ENCODE measurements around the gene E2F1.
"Not testable (repeated sequence)": the region's sequence is repeated elsewhere in the genome, so short reads cannot be mapped to it uniquely, and the experiment has no call there.

E2F1 gene

DNA sequence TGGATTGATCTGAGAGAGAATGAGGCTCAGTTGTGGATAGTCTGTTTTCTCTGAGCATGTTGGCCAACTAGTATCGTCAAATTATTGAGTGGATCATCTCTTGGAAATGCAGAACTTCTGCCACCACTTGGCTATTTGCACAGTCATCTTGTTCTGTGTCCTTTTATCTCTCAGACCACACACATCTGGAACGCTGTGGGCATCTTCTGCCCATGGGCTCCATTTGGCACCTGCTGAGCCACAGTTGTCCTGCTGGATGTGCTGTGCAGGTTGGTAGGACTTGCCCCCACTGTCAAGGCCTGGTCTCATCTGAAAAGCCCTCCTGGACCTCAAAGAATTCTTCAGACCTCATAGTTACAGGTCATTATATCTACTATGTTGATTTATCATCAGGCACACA is 40.8 kb downstream of the E2F1 start:
- no peak for DNase-seq (ENCODE audit: low spot score)
- TF ChIP-seq, protein P1, sequence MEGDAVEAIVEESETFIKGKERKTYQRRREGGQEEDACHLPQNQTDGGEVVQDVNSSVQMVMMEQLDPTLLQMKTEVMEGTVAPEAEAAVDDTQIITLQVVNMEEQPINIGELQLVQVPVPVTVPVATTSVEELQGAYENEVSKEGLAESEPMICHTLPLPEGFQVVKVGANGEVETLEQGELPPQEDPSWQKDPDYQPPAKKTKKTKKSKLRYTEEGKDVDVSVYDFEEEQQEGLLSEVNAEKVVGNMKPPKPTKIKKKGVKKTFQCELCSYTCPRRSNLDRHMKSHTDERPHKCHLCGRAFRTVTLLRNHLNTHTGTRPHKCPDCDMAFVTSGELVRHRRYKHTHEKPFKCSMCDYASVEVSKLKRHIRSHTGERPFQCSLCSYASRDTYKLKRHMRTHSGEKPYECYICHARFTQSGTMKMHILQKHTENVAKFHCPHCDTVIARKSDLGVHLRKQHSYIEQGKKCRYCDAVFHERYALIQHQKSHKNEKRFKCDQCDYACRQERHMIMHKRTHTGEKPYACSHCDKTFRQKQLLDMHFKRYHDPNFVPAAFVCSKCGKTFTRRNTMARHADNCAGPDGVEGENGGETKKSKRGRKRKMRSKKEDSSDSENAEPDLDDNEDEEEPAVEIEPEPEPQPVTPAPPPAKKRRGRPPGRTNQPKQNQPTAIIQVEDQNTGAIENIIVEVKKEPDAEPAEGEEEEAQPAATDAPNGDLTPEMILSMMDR (conservative IDR thresholded peaks at IDR 0.05; ENCODE audit: low read depth), result no peak
- H3K27ac ChIP-seq, result no peak overlapping the region
- POLR2A ChIA-PET (ENCODE audit: low non-redundant PET), result no interaction called here
- CTCF ChIA-PET, result no interaction called here

DNA sequence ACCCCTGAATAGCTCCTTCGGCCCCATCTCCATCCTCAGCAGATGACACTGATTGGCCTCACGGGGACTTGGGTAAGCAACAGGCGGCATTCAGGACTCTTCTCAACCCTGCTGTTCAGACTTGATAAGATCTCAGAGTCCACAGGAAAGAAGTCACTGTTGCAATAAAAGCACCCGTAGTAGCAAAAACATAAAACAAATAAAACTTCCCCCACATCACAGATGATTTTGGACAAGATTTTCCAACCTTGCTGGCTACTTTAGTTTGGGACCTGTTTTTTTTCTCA is 41.2 kb downstream of the E2F1 start:
- TF ChIP-seq, protein P1 (conservative IDR thresholded peaks at IDR 0.05; ENCODE audit: low read depth), result no peak
- no peak overlapping the region for H3K27ac ChIP-seq
- no peak for DNase-seq (ENCODE audit: low spot score)
- POLR2A ChIA-PET (ENCODE audit: low non-redundant PET), result no interaction called here
- CTCF ChIA-PET, result interaction anchor here (0.6 to 1.3 kb wide), 2 partner anchors 9 to 12 kb away, joined by 3 to 4 read pairs; no protein-coding TSS in a partner anchor

DNA sequence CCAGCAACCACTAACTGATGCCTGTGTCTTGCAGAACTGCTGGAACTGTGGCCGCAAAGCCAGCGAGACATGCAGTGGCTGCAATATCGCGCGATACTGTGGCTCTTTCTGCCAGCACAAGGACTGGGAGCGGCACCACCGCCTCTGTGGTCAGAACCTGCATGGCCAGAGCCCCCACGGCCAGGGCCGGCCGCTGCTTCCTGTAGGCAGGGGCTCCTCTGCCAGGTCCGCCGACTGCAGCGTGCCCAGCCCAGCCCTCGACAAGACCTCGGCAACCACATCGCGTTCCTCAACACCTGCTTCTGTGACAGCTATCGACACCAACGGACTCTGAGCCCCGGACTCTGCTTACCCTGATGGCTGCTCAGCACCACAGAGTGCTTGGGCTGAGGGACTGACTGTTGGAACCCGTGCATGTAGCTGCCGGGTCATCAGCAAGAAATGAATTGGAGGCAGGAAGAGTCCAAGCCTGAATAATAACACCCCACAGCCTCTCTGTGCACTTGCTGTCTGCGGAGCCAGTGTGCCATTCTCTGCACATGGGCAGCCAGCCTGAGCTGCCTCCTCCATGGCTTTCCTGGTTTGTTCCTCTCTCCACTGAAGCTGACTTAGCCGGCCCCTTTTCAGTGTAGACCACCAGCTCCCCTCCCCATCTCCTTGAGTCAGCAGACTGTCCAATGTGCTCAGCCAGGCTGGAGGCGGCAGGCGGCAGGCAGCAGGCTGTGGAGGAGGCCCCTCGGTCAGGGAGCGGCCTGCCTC is 41.7 kb downstream of the E2F1 start:
- TF ChIP-seq, protein P1 (conservative IDR thresholded peaks at IDR 0.05; ENCODE audit: low read depth), result no peak
- DNase-seq (ENCODE audit: low spot score), result no peak
- CTCF ChIA-PET, result interaction anchor here (0.6 to 1.3 kb wide), 2 partner anchors 9 to 12 kb away, joined by 3 to 4 read pairs; no protein-coding TSS in a partner anchor
- H3K27ac ChIP-seq, result no peak overlapping the region
- POLR2A ChIA-PET (ENCODE audit: low non-redundant PET), result no interaction called here

DNA sequence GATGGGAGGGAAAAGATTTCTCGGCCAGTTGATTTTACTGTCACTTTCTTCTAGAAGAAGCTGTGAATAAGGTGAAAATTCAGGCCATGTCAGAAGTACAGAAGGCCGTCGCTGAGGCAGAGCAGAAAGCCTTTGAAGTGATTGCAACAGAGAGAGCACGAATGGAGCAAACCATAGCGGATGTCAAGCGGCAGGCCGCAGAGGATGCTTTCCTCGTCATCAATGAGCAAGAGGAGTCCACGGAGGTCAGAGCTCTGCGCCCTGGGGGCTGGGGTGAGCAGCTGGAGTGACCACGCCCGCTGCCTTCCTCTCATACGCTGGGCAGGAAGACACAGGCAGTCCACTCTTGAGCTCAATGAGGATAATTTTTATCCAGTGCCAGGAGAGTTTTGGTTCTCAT is 45.9 kb downstream of the E2F1 start:
- TF ChIP-seq, protein P1 (conservative IDR thresholded peaks at IDR 0.05; ENCODE audit: low read depth), result no peak
- ChIA-PET POLR2A (ENCODE audit: low non-redundant PET) (no interaction called here), CTCF (interaction anchor here (0.6 to 1.6 kb wide), 3 partner anchors 11 to 27 kb away, joined by 3 to 4 read pairs (median 3); no protein-coding TSS in a partner anchor)
- H3K27ac ChIP-seq, result no peak overlapping the region
- DNase-seq (ENCODE audit: low spot score), result no peak

DNA sequence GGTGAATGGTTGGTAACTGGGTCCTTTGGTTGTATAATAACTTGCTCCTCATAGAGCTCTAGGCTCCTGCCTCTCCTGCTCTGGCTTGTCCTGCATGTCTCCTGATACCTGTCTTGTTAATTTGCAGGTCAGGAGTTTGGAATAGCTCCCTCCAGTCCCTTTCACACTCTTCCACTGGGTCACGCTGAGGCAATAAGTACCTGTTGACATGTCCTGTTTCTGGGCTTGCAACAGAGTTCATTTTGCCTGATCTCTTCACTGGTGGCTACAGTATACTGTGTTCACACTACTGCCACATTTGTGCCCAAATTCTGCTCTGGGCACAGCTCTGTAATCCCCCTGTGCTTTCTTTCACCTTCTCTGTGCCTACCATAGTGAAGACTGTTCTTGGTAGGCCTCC is 49.4 kb downstream of the E2F1 start:
- no peak for DNase-seq (ENCODE audit: low spot score)
- ChIA-PET CTCF (interaction anchor here (0.6 kb wide), 1 partner anchor 91 kb away, joined by 3 read pairs; no protein-coding TSS in a partner anchor), POLR2A (ENCODE audit: low non-redundant PET) (no interaction called here)
- TF ChIP-seq, protein P1 (conservative IDR thresholded peaks at IDR 0.05; ENCODE audit: low read depth), result no peak
- H3K27ac ChIP-seq, result no peak overlapping the region

DNA sequence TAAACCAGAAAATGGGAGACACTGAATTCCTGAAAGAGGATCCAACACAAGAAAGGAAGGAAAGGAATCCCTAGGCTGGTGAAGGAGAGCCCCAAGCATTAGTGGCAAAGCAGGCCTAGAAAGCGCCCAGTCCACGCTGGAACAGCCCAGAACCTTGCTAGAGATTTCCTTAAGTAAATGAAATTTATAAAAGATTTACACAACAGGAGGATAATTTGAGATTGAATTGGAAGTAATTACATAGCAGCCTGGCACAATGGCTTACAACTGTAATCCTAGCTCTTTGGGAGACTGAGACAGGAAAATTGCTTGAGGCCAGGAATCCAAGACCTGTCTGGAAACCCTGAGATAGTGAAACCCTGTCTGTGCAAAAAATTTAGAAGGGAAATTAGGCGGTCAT is 50.8 kb downstream of the E2F1 start:
- H3K27ac ChIP-seq, result no peak overlapping the region
- TF ChIP-seq, protein P1 (conservative IDR thresholded peaks at IDR 0.05; ENCODE audit: low read depth), result no peak
- ChIA-PET CTCF (interaction anchor here (1.1 kb wide), 1 partner anchor 18 kb away, joined by 3 read pairs; no protein-coding TSS in a partner anchor), POLR2A (ENCODE audit: low non-redundant PET) (no interaction called here)
- DNase-seq (ENCODE audit: low spot score), result no peak

DNA sequence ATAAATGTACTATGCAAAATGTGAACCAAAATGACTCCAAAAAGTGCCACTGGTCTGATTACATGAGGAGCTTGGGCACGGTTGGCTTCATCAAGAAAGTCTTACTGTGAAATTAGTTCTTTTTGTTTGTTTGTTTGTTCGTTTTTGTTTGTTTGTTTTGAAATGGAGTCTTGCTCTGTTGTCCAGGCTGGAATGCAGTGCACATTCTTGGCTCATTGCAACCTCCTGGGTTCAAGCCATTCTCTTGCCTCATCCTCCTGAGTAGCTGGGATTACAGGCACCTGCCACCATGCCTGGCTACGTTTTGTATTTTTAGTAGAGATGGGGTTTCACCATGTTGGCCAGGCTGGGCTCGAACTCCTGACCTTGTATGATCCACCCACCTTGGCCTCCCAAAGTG is 54.3 kb downstream of the E2F1 start:
- CTCF ChIA-PET; DNase-seq (ENCODE audit: low spot score); H3K27ac ChIP-seq; POLR2A ChIA-PET (ENCODE audit: low non-redundant PET): not testable (repeated sequence)

All from RWPE1 (cell line).